ENCODE measurements around the gene HES7. TPM values are rescaled to one million over a fixed set of nuclear protein-coding genes. Genes with fewer than 3 reads are reported as not detected.
"Not testable (repeated sequence)": the region's sequence is repeated elsewhere in the genome, so short reads cannot be mapped to it uniquely, and the experiment has no call there.

HES7 gene
- polyA plus RNA-seq, 6 donors from 2014 or later: not detected

- no peaks in the 10 kb centered on the region for H3K36me3 Mint-ChIP-seq
- peaks cover 20 to 25% (median 22%) of the 10 kb centered on the region in 3 donors for H3K4me1 Mint-ChIP-seq
- ATAC-seq (ENCODE audit: low read depth in 2 of 2): no peak
- H3K27ac Mint-ChIP-seq: peak overlapping the region in 1 of 6 donors; percentile 37
- H3K27me3 Mint-ChIP-seq: peaks cover 4 to 33% (median 10%) of the 10 kb centered on the region in 3 donors
- H3K4me3 Mint-ChIP-seq: no peak overlapping the region
- no peak for DNase-seq
- H3K9me3 Mint-ChIP-seq: no peaks in the 10 kb centered on the region
Observed at GRCh38 chr17:8084250-8084649, 39.7 kb downstream of the HES7 start.

GRCh38 chr17:8082292-8082691 is 41.6 kb downstream of the HES7 start:
- H3K27ac Mint-ChIP-seq: no peak overlapping the region
- no peaks in the 10 kb centered on the region for H3K9me3 Mint-ChIP-seq
- DNase-seq: no peak
- peak overlapping the region in 1 of 8 donors; percentile 88 for H3K4me3 Mint-ChIP-seq
- H3K4me1 Mint-ChIP-seq: peaks cover 17 to 20% (median 18%) of the 10 kb centered on the region in 3 donors
- H3K36me3 Mint-ChIP-seq: no peaks in the 10 kb centered on the region
- ATAC-seq (ENCODE audit: low read depth in 2 of 2): no peak
- H3K27me3 Mint-ChIP-seq: peaks cover 4 to 28% (median 10%) of the 10 kb centered on the region in 3 donors

GRCh38 chr17:8081876-8082275 is 42.0 kb downstream of the HES7 start:
- ATAC-seq (ENCODE audit: low read depth in 2 of 2) (no peak), DNase-seq (no peak)
- Mint-ChIP-seq H3K36me3 (no peaks in the 10 kb centered on the region), H3K9me3 (no peaks in the 10 kb centered on the region), H3K27ac (peak overlapping the region in 1 of 6 donors; percentile 24), H3K27me3 (peaks cover 4 to 27% (median 6%) of the 10 kb centered on the region in 3 donors), H3K4me1 (peaks cover 17 to 20% (median 18%) of the 10 kb centered on the region in 3 donors), H3K4me3 (peak overlapping the region in 3 of 8 donors; percentile 11 to 88 (median 70))

GRCh38 chr17:8080799-8081219 is 43.1 kb downstream of the HES7 start:
- Mint-ChIP-seq H3K9me3 (no peaks in the 10 kb centered on the region), H3K4me3 (peak overlapping the region in 7 of 8 donors; percentile 15 to 95 (median 88)), H3K36me3 (no peaks in the 10 kb centered on the region), H3K4me1 (peaks cover 13 to 18% (median 18%) of the 10 kb centered on the region in 3 donors), H3K27me3 (peaks cover 2 to 27% (median 4%) of the 10 kb centered on the region in 3 donors), H3K27ac (no peak overlapping the region)
- no peak for DNase-seq
- ATAC-seq (ENCODE audit: low read depth in 2 of 2): no peak

- Mint-ChIP-seq H3K27me3 (peaks cover 4 to 27% (median 8%) of the 10 kb centered on the region in 3 donors), H3K4me3 (peak overlapping the region; percentile 88 to 95 (median 90)), H3K36me3 (no peaks in the 10 kb centered on the region), H3K4me1 (peaks cover 13 to 18% (median 18%) of the 10 kb centered on the region in 3 donors), H3K9me3 (no peaks in the 10 kb centered on the region), H3K27ac (peak overlapping the region in 4 of 6 donors; percentile 9 to 96 (median 85))
- DNase-seq (no peak), ATAC-seq (ENCODE audit: low read depth in 2 of 2) (no peak)
Observed at GRCh38 chr17:8080208-8080798, 43.6 kb downstream of the HES7 start.

GRCh38 chr17:8079291-8080207 is 44.4 kb downstream of the HES7 start:
- H3K36me3 Mint-ChIP-seq: no peaks in the 10 kb centered on the region
- H3K4me3 Mint-ChIP-seq: peak overlapping the region; percentile 88 to 95 (median 90)
- peak overlapping the region; percentile 72 to 96 (median 90) for H3K27ac Mint-ChIP-seq
- H3K27me3 Mint-ChIP-seq: peaks cover 8 to 33% (median 15%) of the 10 kb centered on the region in 3 donors
- DNase-seq (peak; percentile 80), ATAC-seq (ENCODE audit: low read depth in 2 of 2) (peak; percentile 80 to 82)
- peaks cover 18 to 24% (median 21%) of the 10 kb centered on the region in 3 donors for H3K4me1 Mint-ChIP-seq
- H3K9me3 Mint-ChIP-seq: no peaks in the 10 kb centered on the region

GRCh38 chr17:8077939-8078338 is 46.0 kb downstream of the HES7 start:
- ATAC-seq (ENCODE audit: low read depth in 2 of 2): not testable (repeated sequence)

GRCh38 chr17:8076502-8077266 is 47.2 kb downstream of the HES7 start:
- Mint-ChIP-seq H3K4me3 (peak overlapping the region in 2 of 8 donors; percentile 7 to 20), H3K4me1 (peaks cover 40 to 50% (median 42%) of the 10 kb centered on the region in 3 donors), H3K36me3 (no peaks in the 10 kb centered on the region), H3K27ac (peak overlapping the region in 3 of 6 donors; percentile 33 to 73 (median 59)), H3K9me3 (peaks cover 0 to 2% (median 0%) of the 10 kb centered on the region in 7 donors), H3K27me3 (peaks cover 23 to 58% (median 44%) of the 10 kb centered on the region in 3 donors)
- ATAC-seq (ENCODE audit: low read depth in 2 of 2) (no peak), DNase-seq (no peak)

More at GRCh38 chr17:8077939-8078338, 46.0 kb downstream of the HES7 start:
- not testable (repeated sequence) for H3K9me3 Mint-ChIP-seq, H3K36me3 Mint-ChIP-seq, DNase-seq
- Mint-ChIP-seq H3K27me3 (peaks cover 18 to 45% (median 31%) of the 10 kb centered on the region in 3 donors), H3K27ac (peak overlapping the region in 2 of 6 donors; percentile 11 to 78), H3K4me3 (peak overlapping the region in 3 of 8 donors; percentile 52 to 59 (median 56)), H3K4me1 (peaks cover 34 to 40% (median 37%) of the 10 kb centered on the region in 3 donors)

- ATAC-seq (ENCODE audit: low read depth in 2 of 2) (no peak), DNase-seq (no peak)
- peak overlapping the region in 2 of 8 donors; percentile 9 to 59 for H3K4me3 Mint-ChIP-seq
- peaks cover 37 to 51% (median 40%) of the 10 kb centered on the region in 3 donors for H3K4me1 Mint-ChIP-seq
- peaks cover 27 to 67% (median 51%) of the 10 kb centered on the region in 3 donors for H3K27me3 Mint-ChIP-seq
- H3K27ac Mint-ChIP-seq: peak overlapping the region in 2 of 6 donors; percentile 70 to 96
- H3K9me3 Mint-ChIP-seq: peaks cover 0 to 2% (median 0%) of the 10 kb centered on the region in 7 donors
- H3K36me3 Mint-ChIP-seq: no peaks in the 10 kb centered on the region
Observed at GRCh38 chr17:8075574-8076342, 48.1 kb downstream of the HES7 start.

GRCh38 chr17:8075081-8075480 is 48.8 kb downstream of the HES7 start:
- Mint-ChIP-seq H3K36me3 (no peaks in the 10 kb centered on the region), H3K4me1 (peaks cover 35 to 46% (median 36%) of the 10 kb centered on the region in 3 donors), H3K4me3 (peak overlapping the region in 1 of 8 donors; percentile 16), H3K27me3 (peaks cover 28 to 72% (median 57%) of the 10 kb centered on the region in 3 donors), H3K27ac (peak overlapping the region in 4 of 6 donors; percentile 29 to 96 (median 94)), H3K9me3 (peaks cover 0 to 2% (median 0%) of the 10 kb centered on the region in 7 donors)
- DNase-seq: no peak
- no peak for ATAC-seq (ENCODE audit: low read depth in 2 of 2)

- Mint-ChIP-seq H3K4me3 (peak overlapping the region in 2 of 8 donors; percentile 39 to 74), H3K27ac (peak overlapping the region in 4 of 6 donors; percentile 80 to 96 (median 94))
- no peak for DNase-seq
Observed at GRCh38 chr17:8074554-8074953, 49.4 kb downstream of the HES7 start.

More at GRCh38 chr17:8074554-8074953, 49.4 kb downstream of the HES7 start:
- no peaks in the 10 kb centered on the region for H3K36me3 Mint-ChIP-seq
- H3K27me3 Mint-ChIP-seq: peaks cover 28 to 72% (median 57%) of the 10 kb centered on the region in 3 donors
- no peak for ATAC-seq (ENCODE audit: low read depth in 2 of 2)
- peaks cover 31 to 40% (median 33%) of the 10 kb centered on the region in 3 donors for H3K4me1 Mint-ChIP-seq
- H3K9me3 Mint-ChIP-seq: peaks cover 0 to 2% (median 0%) of the 10 kb centered on the region in 7 donors

Data from naive B cell (primary cell).